RWPE2 (cell line): Measurements from ENCODE around the gene NMRK2.
"Not testable (repeated sequence)": the region's sequence is repeated elsewhere in the genome, so short reads cannot be mapped to it uniquely, and the experiment has no call there.

Source experiments
- ATAC-seq: fragments of 200-7000 bp; cut with Tn5 transposase; 3 replicates; pipeline ENCODE4 v1.9.1; 2021; ENCODE audit warnings: low read depth
- DNase-seq: peaks from one replicate; pipeline ENCODE4 v3.0.0-alpha.2; 2020; ENCODE audit warnings: low spot score
- H3K27ac ChIP-seq: fragments of 450-650 bp; 2 replicates; pipeline ENCODE4 v1.5.1; 2017; ENCODE audit warnings: mild to moderate bottlenecking; ENCODE audit not compliant: poor library complexity, severe bottlenecking
- H3K27me3 ChIP-seq: fragments of 250-450 bp; sonication (Bioruptor Pico); 2 replicates; pipeline ENCODE4 v1.5.1; 2021; ENCODE audit warnings: mild to moderate bottlenecking, moderate library complexity; ENCODE audit not compliant: insufficient read depth, poor library complexity, severe bottlenecking
- H3K36me3 ChIP-seq: fragments of 250-450 bp; sonication (Bioruptor Pico); 2 replicates; pipeline ENCODE4 v1.5.1; 2020; ENCODE audit warnings: low read depth, mild to moderate bottlenecking, moderate library complexity
- H3K4me1 ChIP-seq: fragments of 250-450 bp; sonication (Bioruptor Pico); 2 replicates; pipeline ENCODE4 v1.5.1; 2021; ENCODE audit warnings: mild to moderate bottlenecking, moderate library complexity; ENCODE audit not compliant: insufficient read depth, poor library complexity, severe bottlenecking
- H3K4me3 ChIP-seq: fragments of 250-450 bp; sonication (Bioruptor Pico); 2 replicates; pipeline ENCODE4 v1.5.1; 2021; ENCODE audit warnings: mild to moderate bottlenecking, moderate library complexity; ENCODE audit not compliant: severe bottlenecking
- H3K9me3 ChIP-seq: fragments of 250-450 bp; sonication (Bioruptor Pico); 2 replicates; pipeline ENCODE4 v1.5.1; 2021; ENCODE audit warnings: mild to moderate bottlenecking, moderate library complexity; ENCODE audit not compliant: severe bottlenecking
- TF ChIP-seq, protein P1 (sequence below): fragments of 450-650 bp; IDR thresholded peaks from one replicate; pipeline ENCODE4 v1.5.1; 2017; ENCODE audit warnings: mild to moderate bottlenecking, moderate library complexity; ENCODE audit not compliant: poor library complexity, severe bottlenecking

The NMRK2 gene

DNA sequence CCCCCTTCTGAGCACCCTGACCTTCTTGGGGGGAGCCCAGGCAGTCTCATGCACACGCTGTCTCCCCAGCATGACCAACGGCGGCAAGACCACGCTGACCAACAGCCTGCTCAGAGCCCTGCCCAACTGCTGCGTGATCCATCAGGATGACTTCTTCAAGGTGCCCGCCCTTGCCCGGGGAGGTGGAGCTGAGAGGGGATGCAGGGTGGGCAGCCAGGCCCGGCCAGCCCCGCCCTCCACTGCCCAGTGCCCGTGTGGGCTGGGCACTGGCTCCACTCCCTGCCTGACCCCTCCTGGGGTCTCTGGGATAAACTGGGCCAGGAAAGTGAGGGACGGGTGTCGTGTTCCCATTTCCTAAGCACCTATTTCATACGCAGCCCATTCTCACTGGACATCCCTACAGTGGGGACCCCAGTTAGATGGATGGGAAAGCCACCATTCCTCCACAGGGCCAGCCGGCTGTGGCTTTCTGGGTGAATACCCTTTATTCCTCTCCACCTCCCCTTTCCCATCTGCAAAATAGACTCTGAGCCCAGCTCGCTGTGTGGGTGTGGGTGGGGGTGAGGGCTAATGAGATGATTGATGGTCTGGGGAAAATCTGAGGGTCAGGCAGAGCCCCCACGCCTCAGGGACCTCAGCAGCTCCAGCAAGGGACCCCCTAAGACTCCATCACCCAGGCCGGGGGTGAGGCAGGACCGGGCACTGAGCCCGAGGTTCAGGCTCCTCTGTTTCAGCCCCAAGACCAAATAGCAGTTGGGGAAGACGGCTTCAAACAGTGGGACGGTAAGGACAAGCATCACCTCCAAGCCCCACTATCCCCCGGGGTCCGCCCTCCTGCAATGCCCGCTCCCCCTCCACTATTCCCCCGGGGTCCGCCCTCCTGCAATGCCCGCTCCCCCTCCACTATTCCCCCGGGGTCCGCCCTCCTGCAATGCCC lies 3.9 kb downstream of the NMRK2 start:
- no peak for DNase-seq
- TF ChIP-seq, protein P1, sequence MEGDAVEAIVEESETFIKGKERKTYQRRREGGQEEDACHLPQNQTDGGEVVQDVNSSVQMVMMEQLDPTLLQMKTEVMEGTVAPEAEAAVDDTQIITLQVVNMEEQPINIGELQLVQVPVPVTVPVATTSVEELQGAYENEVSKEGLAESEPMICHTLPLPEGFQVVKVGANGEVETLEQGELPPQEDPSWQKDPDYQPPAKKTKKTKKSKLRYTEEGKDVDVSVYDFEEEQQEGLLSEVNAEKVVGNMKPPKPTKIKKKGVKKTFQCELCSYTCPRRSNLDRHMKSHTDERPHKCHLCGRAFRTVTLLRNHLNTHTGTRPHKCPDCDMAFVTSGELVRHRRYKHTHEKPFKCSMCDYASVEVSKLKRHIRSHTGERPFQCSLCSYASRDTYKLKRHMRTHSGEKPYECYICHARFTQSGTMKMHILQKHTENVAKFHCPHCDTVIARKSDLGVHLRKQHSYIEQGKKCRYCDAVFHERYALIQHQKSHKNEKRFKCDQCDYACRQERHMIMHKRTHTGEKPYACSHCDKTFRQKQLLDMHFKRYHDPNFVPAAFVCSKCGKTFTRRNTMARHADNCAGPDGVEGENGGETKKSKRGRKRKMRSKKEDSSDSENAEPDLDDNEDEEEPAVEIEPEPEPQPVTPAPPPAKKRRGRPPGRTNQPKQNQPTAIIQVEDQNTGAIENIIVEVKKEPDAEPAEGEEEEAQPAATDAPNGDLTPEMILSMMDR = no peak
- no peaks in the 10 kb centered on the region for H3K36me3 ChIP-seq
- no peaks in the 10 kb centered on the region for H3K9me3 ChIP-seq
- H3K4me3 ChIP-seq = no peak overlapping the region
- no peak overlapping the region for H3K27ac ChIP-seq
- no peaks in the 10 kb centered on the region for H3K4me1 ChIP-seq
- ATAC-seq = no peak
- peaks cover 27% of the 10 kb centered on the region for H3K27me3 ChIP-seq

DNA sequence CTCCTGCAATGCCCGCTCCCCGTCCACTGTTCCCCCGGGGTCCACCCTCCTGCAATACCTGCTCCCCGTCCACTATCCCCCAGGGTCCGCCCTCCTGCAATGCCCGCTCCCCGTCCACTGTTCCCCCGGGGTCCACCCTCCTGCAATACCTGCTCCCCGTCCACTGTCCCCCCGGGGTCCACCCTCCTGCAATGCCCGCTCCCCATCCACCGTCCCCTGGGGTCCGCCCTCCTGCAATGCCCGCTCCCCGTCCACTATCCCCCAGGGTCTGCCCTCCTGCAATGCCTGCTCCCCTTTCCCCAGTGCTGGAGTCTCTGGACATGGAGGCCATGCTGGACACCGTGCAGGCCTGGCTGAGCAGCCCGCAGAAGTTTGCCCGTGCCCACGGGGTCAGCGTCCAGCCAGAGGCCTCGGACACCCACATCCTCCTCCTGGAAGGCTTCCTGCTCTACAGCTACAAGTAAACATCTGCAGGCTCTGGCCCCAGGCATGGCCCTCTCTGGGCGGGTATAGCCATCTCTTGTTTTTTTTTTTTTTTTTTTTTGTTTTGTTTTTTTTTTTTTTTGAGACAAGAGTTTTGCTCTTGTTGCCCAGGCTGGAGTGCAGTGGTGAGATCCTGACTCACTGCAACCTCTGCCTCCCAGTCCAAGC lies 5.6 kb downstream of the NMRK2 start:
- H3K9me3 ChIP-seq, H3K4me3 ChIP-seq, H3K27ac ChIP-seq, H3K4me1 ChIP-seq, H3K36me3 ChIP-seq, DNase-seq, ATAC-seq: not testable (repeated sequence)
- H3K27me3 ChIP-seq = peaks cover 14% of the 10 kb centered on the region

DNA sequence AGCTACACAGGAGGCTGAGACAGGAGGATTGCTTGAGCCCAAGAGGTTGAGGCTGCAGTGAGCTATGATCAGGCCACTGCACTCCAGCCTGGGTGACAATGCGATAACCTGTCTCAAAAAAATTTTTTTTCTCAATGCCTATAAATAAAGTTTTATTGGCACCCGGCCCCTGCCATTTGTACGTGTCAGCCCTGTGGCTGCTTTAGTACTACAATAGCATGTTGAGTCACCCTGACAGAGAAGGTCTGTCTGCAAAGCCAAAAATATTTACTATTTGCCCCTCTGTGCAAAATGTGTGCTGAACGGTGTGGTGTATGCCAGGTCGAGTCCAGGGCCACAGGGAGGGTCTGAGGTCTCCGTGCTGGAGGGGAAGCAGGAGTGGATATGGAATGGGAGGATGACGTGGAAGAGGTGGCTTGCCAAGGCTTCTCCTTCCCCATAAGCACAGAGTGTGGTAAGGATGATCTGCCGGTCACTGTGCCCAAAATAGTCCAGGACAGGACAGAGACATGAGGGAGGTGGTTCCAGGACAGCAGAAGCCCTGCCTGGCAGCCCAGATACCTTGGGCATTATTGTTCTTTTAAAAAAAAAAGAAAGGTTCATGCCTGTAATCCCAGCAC lies 10.0 kb downstream of the NMRK2 start:
- Histone ChIP-seq H3K4me3 (no peak overlapping the region), H3K27me3 (no peaks in the 10 kb centered on the region), H3K36me3 (no peaks in the 10 kb centered on the region), H3K9me3 (no peaks in the 10 kb centered on the region), H3K4me1 (no peaks in the 10 kb centered on the region), H3K27ac (no peak overlapping the region)
- ATAC-seq (no peak), DNase-seq (no peak)
- TF ChIP-seq, protein P1 = no peak

DNA sequence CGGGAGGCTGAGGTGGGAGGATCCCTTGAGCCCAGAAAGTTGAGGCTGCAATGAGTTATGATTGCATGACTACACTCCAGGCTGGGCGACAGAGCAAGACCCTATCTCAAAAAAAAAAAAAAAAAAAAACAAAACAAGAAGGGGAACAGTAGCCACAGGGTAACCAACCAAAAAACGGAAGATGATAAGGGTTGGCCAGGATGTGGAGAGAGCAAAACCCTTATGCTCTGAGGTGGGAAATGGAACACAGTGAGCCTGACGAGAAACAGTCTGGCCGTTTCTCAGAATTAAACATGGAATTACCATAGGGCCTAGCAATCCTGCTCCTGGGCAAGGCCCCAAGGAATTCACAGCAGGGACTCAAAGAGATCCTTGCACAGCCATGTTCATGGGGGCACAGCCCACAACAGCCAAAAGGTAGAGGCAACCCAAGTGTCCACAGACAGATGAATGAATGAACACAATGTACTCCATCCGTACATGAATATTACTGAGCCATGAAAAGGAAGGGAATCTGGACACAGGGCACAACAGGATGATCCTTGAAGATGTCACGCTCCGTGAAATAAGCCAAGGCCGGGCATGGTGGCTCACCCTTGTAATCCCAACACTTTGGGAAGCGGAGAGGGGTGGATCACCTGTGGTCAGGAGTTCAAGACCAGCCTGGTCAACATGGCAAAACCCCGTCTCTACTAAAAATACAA lies 11.3 kb downstream of the NMRK2 start:
- TF ChIP-seq, protein P1 = no peak
- Histone ChIP-seq H3K4me1 (no peaks in the 10 kb centered on the region), H3K27ac (no peak overlapping the region), H3K36me3 (no peaks in the 10 kb centered on the region), H3K4me3 (no peak overlapping the region), H3K27me3 (no peaks in the 10 kb centered on the region), H3K9me3 (no peaks in the 10 kb centered on the region)
- ATAC-seq = no peak
- DNase-seq = no peak

DNA sequence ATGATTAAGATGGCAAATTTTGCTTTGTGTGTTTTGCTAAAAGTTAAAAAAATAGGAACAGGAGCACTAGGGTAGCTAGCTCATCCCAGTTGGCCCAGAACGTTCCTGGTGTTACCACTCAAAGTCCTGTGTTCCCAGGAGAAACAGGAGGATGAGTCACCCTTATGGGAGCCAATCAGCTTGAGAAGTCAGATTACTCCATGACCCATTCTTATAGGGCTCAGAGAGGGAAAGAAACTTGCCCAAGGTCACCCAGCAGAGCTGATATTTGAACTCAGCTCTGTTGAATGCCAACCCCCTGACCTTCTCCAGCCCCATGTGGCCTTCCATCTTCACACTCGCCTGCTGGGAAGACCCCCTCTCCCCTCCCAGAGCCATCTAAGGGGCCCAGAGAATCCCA lies 13.0 kb downstream of the NMRK2 start:
- no peak overlapping the region for H3K27ac ChIP-seq
- H3K27me3 ChIP-seq = no peaks in the 10 kb centered on the region
- no peak for ATAC-seq
- no peak for DNase-seq
- H3K4me3 ChIP-seq = no peak overlapping the region
- TF ChIP-seq, protein P1 = no peak
- no peaks in the 10 kb centered on the region for H3K9me3 ChIP-seq
- no peaks in the 10 kb centered on the region for H3K4me1 ChIP-seq
- no peaks in the 10 kb centered on the region for H3K36me3 ChIP-seq

DNA sequence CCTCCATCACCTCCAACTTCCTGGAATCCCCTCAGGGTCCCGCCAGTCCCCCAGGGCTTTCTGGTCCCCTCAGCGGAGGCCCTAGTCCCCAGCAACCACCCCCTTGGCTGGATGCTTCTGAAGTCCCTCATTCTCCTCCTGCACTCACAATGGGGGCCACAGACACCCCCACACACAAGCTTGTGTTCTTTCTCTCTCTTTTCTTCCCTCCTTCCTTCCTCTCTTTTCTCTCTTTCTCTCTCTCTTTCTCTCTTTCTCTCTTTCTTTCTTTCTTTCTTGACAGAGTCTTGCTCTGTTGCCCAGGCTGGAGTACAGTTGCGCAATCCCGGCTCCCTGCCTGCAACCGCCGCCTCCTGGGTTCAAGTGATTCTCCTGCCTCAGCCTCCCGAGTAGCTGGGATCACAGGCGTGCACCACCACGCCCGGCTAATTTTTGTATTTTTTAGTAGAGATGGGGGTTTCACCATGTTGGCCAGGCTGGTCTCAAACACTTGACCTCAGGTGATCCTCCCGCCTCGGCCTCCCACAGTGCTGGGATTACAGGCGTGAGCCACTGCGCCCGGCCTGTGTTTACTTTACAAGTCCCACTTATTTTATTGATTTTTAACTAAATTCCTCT lies 14.6 kb downstream of the NMRK2 start:
- H3K9me3 ChIP-seq, H3K27ac ChIP-seq, H3K36me3 ChIP-seq, H3K4me3 ChIP-seq, DNase-seq, H3K27me3 ChIP-seq, H3K4me1 ChIP-seq, ATAC-seq: not testable (repeated sequence)
